Thyroid gland (tissue), 4 donors: Measurements from ENCODE around the gene OR5AK2.

Experiments used
- POLR2A ChIP-seq, 2 donors: fragments of 450-650 bp; IDR thresholded peaks; one replicate each; pipeline ENCODE4 v1.6.1; 2017; ENCODE audit warnings: antibody characterized with exemption in 2 of 2, mild to moderate bottlenecking in 2 of 2, moderate library complexity in 1 of 2
- TF ChIP-seq, protein P1 (sequence below), 6 experiments: fragments of 200-600 bp in 3 of 6; fragments of 450-650 bp in 3 of 6; sonication (generic) in 3 of 6; IDR thresholded peaks; one replicate each; pipeline ENCODE4 v1.5.1; 2016 to 2019; ENCODE audit warnings: antibody characterized with exemption in 6 of 6, mild to moderate bottlenecking in 2 of 6, inconsistent platforms in 1 of 6, moderate library complexity in 1 of 6

DNA sequence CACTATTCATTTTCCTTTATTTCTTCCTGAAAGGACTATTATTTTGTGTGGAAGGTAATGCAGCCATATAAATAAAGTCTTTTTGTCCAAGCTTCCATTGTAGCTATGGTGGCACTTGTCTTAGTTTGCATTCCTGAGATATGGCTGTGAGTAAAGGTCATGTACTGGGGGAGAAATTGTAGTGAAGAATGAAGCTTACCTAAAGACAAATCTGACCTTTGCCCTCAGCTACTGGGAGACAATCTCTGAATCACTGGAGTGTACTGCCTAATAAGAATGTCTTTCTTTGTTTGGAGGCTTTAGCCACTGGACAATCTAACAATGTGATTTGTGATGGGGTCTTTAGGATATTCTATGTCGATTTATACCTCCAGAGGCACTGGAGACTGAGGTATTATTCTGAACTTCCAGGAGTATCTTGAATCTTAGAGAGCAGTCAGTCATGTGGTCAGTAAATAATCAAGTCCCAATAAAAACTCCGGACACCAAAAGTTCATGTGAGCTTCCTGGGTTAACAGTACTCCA, 39.7 kb upstream of the OR5AK2 start:
- TF ChIP-seq, protein P1, sequence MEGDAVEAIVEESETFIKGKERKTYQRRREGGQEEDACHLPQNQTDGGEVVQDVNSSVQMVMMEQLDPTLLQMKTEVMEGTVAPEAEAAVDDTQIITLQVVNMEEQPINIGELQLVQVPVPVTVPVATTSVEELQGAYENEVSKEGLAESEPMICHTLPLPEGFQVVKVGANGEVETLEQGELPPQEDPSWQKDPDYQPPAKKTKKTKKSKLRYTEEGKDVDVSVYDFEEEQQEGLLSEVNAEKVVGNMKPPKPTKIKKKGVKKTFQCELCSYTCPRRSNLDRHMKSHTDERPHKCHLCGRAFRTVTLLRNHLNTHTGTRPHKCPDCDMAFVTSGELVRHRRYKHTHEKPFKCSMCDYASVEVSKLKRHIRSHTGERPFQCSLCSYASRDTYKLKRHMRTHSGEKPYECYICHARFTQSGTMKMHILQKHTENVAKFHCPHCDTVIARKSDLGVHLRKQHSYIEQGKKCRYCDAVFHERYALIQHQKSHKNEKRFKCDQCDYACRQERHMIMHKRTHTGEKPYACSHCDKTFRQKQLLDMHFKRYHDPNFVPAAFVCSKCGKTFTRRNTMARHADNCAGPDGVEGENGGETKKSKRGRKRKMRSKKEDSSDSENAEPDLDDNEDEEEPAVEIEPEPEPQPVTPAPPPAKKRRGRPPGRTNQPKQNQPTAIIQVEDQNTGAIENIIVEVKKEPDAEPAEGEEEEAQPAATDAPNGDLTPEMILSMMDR (IDR thresholded peaks at IDR 0.05): no peak
- TF ChIP-seq POLR2A (IDR thresholded peaks at IDR 0.05): no peak
